ENCODE data around the gene PKMYT1.

Gene PKMYT1

DNA sequence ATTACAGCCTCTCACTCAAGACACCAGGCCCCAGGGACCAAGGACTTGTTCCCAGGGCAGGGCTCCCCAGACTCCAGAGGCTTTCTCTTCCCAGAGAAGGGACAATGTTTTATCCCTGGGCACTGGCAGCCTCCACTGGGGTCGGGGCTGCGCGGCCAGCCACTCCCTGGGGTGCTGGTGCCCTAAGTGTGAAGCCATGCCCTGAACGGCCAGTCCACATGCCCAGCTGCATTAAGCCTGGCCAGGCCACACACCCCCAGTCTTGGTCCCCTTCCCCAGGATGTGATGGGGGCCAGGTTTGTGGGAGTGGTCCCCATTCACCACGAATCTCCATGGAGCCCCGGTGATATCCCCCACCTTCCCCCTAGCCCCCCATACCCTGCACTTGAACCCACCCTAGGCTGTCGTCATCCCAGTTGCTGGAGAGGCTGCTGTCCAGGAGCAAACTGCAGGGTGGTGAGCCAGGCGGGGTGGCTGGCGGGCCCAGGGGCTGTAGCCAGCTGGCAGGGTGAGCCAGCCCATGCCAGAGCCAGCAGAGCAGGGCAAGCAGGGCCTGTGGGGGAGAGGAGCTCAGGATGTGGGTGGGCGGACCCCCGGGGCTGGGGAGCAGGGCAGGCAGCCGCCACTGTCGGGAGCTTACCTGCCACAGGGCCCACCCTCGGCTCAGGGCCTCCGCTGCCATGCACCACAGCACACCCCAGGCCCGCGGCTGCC, 6.5 kb downstream of the PKMYT1 start:
- DNase-seq (ENCODE audit: low read depth), result no peak

DNA sequence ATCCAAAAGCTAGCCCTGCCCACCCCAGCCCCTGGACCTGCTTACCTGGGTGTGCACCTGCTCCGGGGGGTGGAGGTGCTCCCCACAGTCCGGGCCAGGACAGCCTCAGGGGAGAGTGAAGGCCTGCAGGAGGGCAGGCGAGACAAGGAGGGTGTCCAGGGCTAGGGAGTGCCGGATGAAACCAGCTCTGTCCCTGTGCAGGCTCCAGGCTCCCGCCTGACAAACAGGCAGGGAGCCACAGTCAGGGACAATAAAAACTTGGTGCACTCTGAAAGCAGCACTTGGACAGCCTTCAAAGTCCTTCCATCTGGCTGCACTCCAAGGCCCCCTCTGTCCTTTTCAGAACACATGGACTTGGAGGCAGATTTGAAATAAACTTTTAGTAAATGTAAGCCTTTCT, 7.2 kb downstream of the PKMYT1 start:
- no peak for DNase-seq (ENCODE audit: low read depth)

DNA sequence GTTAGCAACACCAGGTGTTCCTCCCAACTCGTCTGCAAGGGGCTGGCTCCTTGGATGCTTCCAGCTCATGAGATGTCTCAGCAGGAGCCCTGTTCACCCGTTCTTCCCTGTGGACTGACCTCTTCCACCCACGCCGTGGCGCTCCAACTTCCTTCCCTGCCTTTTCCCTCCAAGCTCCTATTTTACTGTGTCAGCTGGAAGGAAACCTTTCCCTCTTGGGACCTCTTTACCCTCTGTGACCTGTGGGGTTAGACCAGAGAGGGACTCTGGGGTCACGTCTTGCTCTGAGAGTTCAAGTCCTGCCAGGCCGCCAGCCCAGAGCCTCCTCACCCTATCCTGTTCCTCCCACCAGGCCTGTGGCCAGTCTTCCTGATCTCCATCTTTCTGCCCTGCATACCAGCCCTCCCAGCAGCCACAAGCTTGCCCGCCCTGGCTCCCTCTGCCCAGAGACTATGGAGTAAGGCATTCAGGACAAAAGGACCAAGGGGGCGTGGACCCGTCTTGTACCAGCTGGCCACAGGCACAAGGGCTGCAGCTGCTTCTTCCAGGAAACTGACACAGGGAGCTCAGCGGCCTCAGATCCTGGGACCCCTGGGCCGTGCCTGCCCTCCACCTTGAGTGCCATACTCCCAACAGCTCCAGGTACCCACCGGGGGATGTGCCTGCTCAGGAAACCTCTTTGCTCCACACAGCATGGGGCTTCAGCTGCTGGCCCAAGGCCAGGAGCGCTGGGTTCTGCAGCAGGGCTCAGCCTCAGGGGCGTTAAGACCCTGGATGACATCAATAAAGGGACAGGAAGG, 8.1 kb downstream of the PKMYT1 start:
- DNase-seq (ENCODE audit: low read depth), result no peak

DNA sequence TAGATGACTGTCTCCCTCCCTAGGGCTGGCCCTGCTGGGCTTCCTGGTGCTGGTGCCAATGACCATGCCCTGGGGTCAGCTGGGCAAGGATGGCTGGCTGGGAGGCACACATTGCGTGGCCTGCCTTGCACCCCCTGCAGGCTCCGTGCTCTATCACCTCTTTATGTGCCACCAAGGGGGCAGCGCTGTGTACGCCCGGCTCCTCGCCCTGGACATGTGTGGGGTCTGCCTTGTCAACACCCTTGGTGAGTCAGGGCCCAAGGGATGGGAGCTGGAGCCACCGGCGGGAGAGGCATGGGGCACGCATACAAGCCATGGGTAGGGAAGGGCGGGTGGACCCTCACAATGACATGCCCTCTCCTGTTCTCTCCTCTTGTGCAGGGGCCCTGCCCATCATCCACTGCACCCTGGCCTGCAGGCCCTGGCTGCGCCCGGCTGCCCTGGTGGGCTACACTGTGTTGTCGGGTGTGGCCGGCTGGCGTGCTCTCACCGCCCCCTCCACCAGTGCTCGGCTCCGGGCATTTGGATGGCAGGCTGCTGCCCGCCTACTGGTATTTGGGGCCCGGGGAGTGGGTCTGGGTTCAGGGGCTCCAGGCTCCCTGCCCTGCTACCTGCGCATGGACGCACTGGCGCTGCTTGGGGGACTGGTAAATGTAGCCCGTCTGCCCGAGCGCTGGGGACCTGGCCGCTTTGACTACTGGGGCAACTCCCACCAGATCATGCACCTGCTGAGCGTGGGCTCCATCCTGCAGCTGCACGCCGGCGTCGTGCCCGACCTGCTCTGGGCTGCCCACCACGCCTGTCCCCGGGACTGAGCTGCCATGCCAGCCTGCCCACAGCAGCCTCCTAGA, 8.9 kb downstream of the PKMYT1 start:
- no peak for DNase-seq (ENCODE audit: low read depth)

DNA sequence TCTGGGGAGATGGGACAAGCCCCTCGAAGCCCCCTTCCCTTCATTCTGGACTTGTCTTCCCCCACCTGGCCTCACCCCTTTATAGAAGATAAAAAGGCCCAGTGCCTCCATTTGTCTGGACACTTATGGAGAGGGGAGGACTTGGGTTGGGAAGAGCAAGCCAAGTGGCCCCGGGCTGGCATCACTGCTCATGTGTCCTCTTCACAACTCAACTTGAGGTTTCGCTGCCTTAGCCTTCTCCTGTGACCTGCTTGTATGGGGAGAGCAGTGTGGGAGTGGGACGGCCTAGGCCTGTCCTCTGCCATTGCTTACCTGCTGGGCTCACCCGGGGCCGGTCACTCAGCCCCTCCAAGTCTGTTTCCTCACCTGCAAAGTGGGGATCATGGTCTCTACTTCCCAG, 9.7 kb downstream of the PKMYT1 start:
- no peak for DNase-seq (ENCODE audit: low read depth)

DNA sequence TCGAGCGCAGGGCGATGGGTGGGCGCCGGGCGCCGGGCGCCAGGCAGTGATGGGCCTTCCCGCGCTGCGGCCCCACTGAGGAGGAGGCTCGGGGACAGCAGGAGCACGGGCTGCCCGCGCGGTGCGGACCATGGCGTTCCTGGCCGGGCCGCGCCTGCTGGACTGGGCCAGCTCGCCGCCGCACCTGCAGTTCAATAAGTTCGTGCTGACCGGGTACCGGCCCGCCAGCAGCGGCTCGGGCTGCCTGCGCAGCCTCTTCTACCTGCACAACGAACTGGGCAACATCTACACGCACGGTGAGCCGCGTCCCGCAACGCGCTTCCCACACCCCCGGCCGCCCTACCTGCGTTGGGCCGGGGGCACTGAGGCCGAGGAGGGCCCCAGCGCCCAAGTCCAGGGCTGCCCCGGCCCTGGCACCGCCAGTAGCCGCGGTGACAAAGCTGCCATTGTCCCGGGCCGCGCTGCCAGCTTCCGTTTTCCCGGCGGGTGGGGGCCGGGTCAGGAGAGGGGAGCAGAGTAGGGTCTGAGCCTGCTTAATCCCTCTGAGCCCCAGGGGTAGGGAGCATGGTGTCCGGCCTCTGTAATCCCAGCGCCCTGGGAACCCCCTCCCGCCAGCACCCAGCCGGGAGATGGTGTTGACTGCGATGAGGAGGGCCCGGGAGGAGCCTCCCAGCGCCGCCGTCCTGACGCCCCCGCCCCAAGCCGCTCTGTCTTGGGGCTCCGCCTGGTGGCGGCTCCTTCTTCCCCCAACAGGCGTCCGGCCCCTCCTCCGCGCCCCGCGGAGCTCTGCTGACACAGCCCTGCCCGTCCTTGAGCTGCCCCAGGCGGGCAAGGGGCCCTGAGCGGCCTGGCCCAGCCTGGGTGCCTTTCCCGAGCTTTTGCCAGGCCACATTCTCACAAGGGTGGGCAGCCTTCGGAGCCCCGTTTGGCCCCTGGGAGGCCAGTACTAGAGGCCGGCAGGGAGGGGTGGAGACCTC, 10.4 kb downstream of the PKMYT1 start:
- DNase-seq (ENCODE audit: low read depth), result peak; percentile 45

DNA sequence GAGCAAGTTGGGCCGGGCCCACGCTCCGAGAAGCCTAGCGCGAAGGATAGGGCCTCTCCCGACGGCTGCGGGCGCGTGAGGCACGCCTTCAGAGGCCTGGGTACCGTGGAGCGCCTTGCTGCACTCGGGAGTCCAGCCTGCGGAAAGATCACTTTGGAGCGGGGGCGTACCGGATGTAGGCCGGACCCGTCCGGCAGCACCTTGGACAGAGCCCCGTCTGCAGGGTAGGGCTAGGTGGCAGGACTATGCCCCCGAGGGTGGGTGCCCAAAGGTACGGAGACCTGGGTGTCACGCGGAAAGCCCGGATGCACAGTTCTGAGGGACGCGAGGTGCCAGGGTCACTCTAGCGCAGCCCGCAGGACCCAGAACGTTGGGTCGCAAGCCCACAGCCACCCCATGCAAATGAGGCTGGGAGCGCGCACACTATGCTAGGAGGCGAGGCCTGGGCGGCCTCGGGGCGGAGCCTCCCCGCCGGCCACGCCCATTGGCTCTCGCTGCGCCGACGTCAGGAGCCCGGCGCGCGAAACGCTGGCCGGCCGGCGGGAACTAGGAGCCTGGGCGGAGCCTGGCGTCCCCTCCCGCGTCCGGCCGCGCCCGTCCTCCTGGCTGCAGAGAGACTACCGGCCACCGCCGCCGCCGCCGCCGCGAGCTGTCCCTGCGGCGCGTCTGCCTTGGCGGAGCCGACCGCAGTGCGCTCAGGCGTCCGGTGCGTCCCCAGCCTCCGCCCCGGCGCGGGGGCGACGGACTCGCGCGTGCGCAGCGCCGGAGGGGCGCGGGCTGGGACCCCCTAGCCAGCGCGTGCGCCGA, 11.3 kb downstream of the PKMYT1 start, which contains the start of gene PAQR4:
Gene PAQR4, plus strand, starts transcription at position 611 of the 807 bp plus-strand sequence. CDS start 327 bp downstream, outside the sequence.
- peak; percentile 62 for DNase-seq (ENCODE audit: low read depth)

DNA sequence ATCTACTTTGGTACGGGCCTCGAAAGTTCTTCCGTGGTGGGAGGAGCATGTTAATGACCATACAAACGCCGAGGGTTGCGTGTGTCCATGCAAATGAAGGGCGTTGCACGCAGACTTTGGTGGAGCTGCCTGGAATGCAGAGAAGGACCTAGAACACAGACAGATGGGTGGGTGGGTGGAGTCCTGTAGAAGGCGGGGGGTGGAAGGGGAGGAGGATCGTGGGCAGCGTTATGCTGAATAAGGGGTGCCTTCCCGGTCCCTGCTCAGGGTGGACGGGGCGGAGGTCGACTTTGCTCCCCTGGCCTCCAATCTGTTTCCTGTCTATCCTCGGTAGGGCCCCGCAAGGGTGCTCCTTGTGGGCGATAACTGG, 11.9 kb downstream of the PKMYT1 start:
- DNase-seq (ENCODE audit: low read depth), result no peak

DNA sequence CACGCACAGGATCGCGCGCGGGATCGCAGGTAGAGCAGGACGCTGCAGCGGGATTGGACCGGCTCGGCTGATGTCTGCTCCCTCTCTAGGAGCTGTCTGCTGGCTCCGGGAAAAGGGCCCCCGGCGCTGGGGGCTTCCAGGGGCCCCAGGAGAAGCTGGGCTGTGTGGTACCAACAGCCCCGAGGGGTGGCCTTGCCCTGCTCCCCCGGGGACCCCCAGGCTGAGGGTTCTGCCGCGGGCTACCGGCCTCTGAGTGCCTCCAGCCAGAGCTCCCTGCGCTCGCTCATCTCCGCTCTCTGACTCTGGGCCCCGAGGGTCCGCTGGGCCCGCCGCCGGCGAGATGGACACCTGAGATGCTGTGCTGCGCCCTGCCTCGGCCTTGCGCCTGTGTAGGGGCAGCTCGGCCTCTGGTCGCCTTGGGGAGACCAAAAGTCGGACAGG, 12.5 kb downstream of the PKMYT1 start:
- no peak for DNase-seq (ENCODE audit: low read depth)

DNA sequence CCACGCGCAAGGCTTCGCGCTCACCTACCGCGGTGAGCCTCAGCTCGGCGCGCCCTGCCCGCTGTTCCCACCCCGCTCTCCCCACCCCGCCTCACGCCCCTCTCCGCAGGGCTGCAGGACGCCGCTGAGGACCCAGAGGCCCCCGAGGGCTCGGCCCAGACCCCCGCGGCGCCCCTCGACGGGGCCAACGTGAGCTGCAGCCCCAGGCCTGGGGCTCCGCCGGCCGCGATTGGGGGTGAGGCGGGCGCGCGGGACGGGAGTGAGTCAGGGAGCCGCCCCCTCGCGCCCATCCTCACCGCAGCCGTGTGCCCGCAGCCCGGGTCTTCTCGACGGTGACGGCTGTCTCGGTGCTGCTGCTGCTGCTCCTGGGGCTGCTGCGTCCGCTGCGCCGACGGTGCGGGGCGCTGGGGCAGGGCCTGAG, 13.0 kb downstream of the PKMYT1 start:
- DNase-seq (ENCODE audit: low read depth), result no peak

DNA sequence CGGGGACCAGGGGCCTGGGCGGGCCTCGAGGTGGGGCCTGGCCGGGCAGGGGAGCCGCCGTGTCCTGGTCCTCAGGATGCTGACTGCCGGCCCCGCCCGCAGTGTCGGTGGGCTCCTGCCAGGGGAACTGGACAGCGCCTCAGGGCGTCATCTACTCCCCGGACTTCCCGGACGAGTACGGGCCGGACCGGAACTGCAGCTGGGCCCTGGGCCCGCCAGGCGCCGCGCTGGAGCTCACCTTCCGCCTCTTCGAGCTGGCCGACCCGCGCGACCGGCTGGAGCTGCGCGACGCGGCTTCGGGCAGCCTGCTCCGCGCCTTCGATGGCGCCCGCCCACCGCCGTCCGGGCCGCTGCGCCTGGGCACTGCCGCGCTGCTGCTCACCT, 13.4 kb downstream of the PKMYT1 start:
- no peak for DNase-seq (ENCODE audit: low read depth)

DNA sequence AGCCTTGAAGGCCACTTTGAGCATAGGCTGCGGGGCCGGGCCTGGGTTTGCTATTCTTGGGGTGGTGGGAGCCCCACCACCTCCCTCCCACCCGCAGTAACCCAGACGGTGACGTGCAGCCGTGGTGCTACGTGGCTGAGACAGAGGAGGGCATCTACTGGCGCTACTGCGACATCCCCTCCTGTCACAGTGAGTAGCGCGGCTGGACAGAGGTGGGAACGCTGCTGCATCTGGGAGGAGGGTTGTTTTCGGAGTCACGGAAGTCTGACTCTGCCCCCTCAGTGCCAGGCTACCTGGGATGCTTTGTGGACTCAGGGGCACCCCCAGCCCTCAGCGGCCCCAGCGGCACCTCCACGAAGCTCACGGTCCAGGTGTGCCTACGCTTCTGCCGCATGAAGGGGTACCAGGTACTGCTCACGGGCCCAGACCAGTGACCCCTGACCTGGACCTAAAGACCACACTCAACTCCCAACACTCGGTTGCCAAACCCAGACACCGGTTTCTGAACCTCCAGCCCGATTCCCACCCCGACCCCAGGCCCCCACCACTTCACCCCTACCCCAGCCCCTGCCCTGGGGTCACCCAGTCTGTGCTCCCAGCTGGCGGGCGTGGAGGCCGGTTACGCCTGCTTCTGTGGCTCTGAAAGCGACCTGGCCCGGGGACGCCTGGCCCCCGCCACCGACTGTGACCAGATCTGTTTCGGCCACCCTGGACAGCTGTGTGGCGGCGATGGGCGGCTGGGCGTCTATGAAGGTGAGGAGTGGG, 14.0 kb downstream of the PKMYT1 start:
- no peak for DNase-seq (ENCODE audit: low read depth)

DNA sequence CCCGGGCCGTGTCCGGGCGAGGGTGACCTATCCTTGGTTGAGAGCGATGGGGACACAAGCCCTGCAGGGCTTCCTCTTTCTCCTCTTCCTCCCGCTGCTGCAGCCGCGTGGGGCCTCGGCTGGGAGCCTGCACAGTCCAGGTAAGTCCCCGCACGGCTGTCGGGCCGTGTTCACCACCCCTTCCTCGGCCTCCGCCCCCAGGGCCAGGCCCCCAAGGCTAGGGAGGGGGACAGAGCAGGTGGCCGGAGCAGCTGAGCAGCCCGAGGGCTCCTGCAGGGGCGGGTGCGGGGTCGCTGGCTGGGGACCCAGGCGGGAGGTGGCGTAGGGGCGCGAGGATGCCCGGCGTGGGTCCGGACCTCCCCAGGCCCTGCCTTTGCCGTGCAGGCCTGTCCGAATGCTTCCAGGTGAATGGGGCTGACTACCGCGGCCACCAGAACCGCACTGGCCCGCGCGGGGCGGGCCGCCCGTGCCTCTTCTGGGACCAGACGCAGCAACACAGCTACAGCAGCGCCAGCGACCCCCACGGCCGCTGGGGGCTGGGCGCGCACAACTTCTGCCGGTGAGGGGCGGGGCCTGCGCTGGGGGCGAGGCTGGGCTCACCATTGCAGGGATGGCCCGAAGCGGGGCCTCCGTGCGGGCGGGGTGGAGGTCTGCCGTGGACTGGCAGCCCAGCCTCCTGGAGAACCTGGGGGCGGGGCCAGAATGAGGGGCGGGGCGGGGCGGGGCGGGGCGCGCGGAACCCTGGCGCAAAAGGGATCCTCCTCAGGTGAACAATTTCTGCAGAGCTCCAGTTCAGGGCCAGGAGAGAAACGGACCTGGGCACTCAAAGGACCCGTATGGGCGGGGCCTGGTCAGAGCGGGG, 15.5 kb downstream of the PKMYT1 start:
- DNase-seq (ENCODE audit: low read depth), result no peak

DNA sequence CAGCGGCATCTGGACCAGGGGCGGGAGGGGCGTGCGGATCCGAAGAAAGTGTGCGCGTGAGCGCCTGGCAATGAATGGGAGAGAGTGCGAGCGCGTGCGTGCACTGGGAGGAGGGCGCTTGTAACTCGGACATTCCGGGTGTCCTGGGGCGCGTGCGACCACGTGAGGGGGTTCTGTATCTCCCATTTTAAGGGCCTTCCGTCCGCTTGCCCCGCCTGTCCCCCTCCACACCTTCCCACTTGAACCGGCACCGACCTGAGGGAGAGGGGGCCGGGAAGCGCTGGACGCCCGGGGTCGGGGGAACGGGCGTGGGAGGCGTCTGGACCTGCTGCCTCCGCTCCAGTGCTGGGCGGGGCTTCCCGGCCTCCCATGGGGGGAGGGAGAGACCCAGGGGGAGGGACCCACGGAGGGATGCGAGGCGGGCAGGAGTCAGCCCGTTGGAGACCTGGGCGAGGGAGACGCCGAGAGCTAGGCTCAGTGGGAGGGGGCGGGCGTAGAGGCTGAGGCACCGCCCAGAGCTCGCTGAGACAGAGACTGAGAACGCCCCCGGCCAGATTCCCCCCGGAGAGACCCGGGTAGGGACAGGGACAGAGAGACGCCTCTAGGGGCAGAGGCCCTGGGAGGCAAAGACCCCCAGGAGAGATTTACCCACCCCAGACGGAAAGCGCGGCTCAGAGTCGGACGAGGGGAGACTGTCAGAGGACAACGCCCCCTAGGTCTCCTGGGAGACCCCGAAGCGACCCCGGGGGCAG, 16.3 kb downstream of the PKMYT1 start, which contains the start of gene KREMEN2:
Gene KREMEN2, plus strand, starts transcription at position 553 of the 752 bp plus-strand sequence. CDS start 246 bp downstream, outside the sequence.
- no peak for DNase-seq (ENCODE audit: low read depth)

DNA sequence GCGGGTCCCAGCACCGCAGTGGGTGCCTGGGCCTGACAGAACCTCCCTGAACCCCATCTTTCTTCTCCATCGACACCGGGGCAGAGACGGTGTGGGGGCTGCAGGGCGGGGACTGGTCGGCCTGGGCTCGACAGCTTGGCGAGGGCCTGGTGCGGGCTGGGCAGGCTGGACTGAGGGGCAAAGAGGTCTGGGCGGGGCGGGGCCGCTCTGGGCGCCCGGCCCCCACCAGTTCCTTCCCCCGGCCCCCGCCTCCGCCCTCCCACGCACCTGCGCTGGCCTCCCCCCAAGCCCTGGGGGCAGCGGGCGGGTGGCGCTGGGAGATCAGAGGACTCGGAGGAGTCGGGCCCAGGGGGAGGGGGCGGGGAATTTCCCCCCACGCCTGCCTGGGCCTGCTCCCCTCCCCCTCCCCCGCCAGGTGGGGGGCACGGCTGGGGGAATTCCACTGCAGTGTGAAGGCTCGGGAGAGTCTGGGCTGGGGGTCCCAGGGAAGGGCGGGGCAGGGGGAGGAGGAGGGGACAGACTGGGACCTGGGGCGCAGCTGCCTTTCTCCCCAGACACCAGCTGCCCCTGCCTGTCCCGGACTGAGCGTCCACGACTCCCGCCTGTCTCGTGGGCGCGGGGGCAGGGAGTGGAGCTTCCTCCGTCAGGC, 17.0 kb downstream of the PKMYT1 start:
- peak; percentile 53 for DNase-seq (ENCODE audit: low read depth)

DNA sequence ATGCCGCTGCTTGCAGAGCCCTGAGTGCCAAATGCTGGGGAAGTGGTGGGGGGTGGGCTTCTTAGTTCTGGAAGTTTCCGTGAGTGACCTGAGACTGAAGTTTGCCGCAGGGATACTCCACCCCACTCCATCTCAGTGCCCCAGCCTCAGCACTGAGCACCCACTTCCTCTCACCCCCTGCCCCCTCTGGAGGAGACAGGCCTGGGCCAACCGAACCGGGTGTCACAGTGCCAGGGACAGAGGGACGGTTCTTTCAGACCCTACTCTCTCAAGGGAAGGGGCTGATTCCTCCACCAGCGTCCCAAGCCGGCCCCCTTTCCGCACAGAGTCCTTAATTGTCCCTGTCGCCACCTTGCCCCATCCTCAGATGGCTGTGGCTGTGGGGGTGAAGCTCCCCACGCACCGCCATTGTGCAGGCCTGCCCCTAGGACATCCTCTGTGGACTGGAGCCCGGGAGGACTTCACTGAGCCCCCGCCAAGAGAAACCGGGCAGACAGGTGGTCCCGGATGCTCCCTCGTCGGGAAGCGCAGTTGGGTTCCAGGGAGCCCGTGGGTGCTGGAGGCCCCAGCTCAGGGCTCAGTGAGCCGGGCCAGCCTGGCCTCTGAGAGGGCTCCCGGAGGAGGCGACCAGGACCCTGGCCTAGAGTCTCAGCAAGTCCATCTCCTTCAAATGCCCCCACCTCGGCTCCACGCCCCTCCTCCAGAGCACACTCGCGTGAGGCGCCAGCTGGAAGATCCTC, 17.7 kb downstream of the PKMYT1 start:
- no peak for DNase-seq (ENCODE audit: low read depth)
